Hepatocyte (in vitro differentiated cells): ENCODE results near the gene NDST3.

Source experiments
- CTCF ChIP-seq: fragments of 200-600 bp; sonication (generic); IDR thresholded peaks from 2 replicates; pipeline ENCODE4 v1.5.1; 2016; ENCODE audit warnings: antibody characterized with exemption, mild to moderate bottlenecking; ENCODE audit not compliant: poor library complexity
- EZH2 ChIP-seq: fragments of 200-600 bp; sonication (generic); IDR thresholded peaks from 2 replicates; pipeline ENCODE4 v1.6.1; 2016; ENCODE audit warnings: antibody characterized with exemption, mild to moderate bottlenecking, borderline replicate concordance
- EZH2phosphoT487 ChIP-seq: fragments of 200-600 bp; sonication (generic); IDR thresholded peaks from one replicate; pipeline ENCODE4 v1.6.1; 2018; ENCODE audit warnings: antibody characterized with exemption, mild to moderate bottlenecking, low read depth, moderate library complexity; ENCODE audit not compliant: unreplicated experiment, severe bottlenecking

DNA sequence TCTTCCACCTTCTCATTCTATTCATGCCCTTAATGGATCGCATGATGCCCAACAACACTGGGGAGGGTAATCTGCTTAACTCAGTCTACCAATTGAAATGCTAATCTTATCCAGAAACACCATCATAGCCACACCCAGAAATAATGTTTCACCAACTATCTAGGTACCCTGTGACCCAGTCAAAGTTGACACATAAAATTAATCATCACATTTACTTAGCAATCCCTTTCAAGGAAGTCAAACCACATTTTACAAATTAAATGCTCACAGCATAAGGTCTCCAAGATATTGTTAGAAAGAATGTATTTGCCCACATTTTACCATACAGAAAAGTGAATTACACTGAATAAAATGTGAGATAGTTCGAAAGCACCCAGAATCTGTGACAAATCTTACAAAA, 226.0 kb downstream of the NDST3 start:
- no peak for TF ChIP-seq EZH2
- TF ChIP-seq CTCF, result no peak
- no peak for TF ChIP-seq EZH2phosphoT487
